C4-2B (cell line): Measurements from ENCODE around the gene RBM10.

Experiments used
- CTCF ChIP-seq: fragments of 450-650 bp; conservative IDR thresholded peaks from 2 replicates; pipeline ENCODE4 v1.5.1; 2017; ENCODE audit warnings: mild to moderate bottlenecking
- ZFX ChIP-seq: fragments of 450-650 bp; IDR thresholded peaks from 2 replicates; pipeline ENCODE4 v1.6.1; 2017

GRCh38 chrX:47202316-47202715 is 57.3 kb downstream of the RBM10 start:
- TF ChIP-seq CTCF: no peak
- TF ChIP-seq ZFX: no peak
